ENCODE measurements around the gene USP4.

- TF ChIP-seq CTCF (IDR thresholded peaks at IDR 0.05; ENCODE audit: poor library complexity), result no peak
- no peak for TF ChIP-seq EZH2phosphoT487 (IDR thresholded peaks at IDR 0.05; ENCODE audit: low read depth, severe bottlenecking, unreplicated experiment)
Measured at GRCh38 chr3:49386056-49386756, 46.4 kb upstream of the USP4 start.
